Measurements from ENCODE around the gene NDUFA6.

NDUFA6 gene

GRCh38 chr22:42070517-42071422 lies 19.8 kb downstream of the NDUFA6 start, which contains the start of gene NAGA:
Gene NAGA (minus strand): TSS chr22:42070812. CDS start chr22:42070297, 515 bp downstream.
- DNase-seq (ENCODE audit: low read depth) = peak; percentile 87

- no peak for DNase-seq (ENCODE audit: low read depth)
Measured at GRCh38 chr22:42069801-42070516, 20.6 kb downstream of the NDUFA6 start.

GRCh38 chr22:42068291-42068690 lies 22.3 kb downstream of the NDUFA6 start:
- no peak for DNase-seq (ENCODE audit: low read depth)

GRCh38 chr22:42067671-42068251 lies 22.8 kb downstream of the NDUFA6 start:
- no peak for DNase-seq (ENCODE audit: low read depth)

GRCh38 chr22:42066937-42067336 lies 23.6 kb downstream of the NDUFA6 start:
- no peak for DNase-seq (ENCODE audit: low read depth)

- no peak for DNase-seq (ENCODE audit: low read depth)
Measured at GRCh38 chr22:42066126-42066761, 24.3 kb downstream of the NDUFA6 start.

GRCh38 chr22:42065438-42066125 lies 25.0 kb downstream of the NDUFA6 start:
- no peak for DNase-seq (ENCODE audit: low read depth)

- no peak for DNase-seq (ENCODE audit: low read depth)
Measured at GRCh38 chr22:42064629-42065028, 25.9 kb downstream of the NDUFA6 start.

GRCh38 chr22:42062506-42063170 lies 27.9 kb downstream of the NDUFA6 start:
- no peak for DNase-seq (ENCODE audit: low read depth)

- no peak for DNase-seq (ENCODE audit: low read depth)
Measured at GRCh38 chr22:42061041-42061440, 29.5 kb downstream of the NDUFA6 start.

- DNase-seq (ENCODE audit: low read depth) = no peak
Measured at GRCh38 chr22:42060489-42060888, 30.1 kb downstream of the NDUFA6 start.

- no peak for DNase-seq (ENCODE audit: low read depth)
Measured at GRCh38 chr22:42056757-42057511, 33.6 kb downstream of the NDUFA6 start.

GRCh38 chr22:42052765-42053164 lies 37.8 kb downstream of the NDUFA6 start:
- no peak for DNase-seq (ENCODE audit: low read depth)

GRCh38 chr22:42050641-42051180 lies 39.9 kb downstream of the NDUFA6 start:
- DNase-seq (ENCODE audit: low read depth) = no peak

GRCh38 chr22:42041784-42042183 lies 48.8 kb downstream of the NDUFA6 start:
- no peak for DNase-seq (ENCODE audit: low read depth)

- no peak for DNase-seq (ENCODE audit: low read depth)
Measured at GRCh38 chr22:42039271-42039670, 51.3 kb downstream of the NDUFA6 start.

Measured in stimulated activated CD4-positive, alpha-beta T cell treated with anti-CD3 and anti-CD28 coated beads, Interleukin-2, amount 100 ng/mL, for 4 hours (primary cell).